ENCODE measurements around the gene CMTM2.

DNA sequence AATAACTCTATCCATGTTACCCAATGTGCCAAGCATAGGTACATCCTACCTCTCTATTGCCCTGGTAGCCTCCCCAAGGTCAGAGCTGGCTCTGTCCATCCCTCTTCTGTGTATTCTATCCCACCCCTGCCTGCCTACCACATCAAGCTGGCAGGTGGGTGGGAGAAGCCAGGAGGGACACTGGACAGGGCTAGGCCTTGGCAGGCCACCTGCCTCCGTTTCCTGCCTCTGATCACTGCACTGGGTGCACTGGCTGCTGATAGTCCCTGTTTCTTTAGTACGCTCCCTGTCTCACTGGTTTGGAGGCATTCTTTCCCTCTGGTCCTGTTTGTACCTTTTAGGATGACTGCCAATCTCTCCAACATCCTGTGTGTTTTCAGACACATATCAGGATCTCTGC lies 42.0 kb upstream of the CMTM2 start:
- TF ChIP-seq ETS2 (tag; IDR thresholded peaks at IDR 0.05; ENCODE audit: borderline replicate concordance, poor library complexity, severe bottlenecking), result no peak
- TF ChIP-seq POLR2A (conservative IDR thresholded peaks at IDR 0.05), result no peak
- no peak for TF ChIP-seq GATA2 (CRISPR knock-in tag; IDR thresholded peaks at IDR 0.05)
- TF ChIP-seq MYC (IDR thresholded peaks at IDR 0.05; ENCODE audit: low read depth, low read length), result no peak
- no peak for TF ChIP-seq MYC (CRISPR knock-in tag; IDR thresholded peaks at IDR 0.05; ENCODE audit: borderline replicate concordance, low read depth)
- no peak for TF ChIP-seq EZH2 (IDR thresholded peaks at IDR 0.05; ENCODE audit: borderline replicate concordance, low read depth, low read length)
- TF ChIP-seq, protein P1, sequence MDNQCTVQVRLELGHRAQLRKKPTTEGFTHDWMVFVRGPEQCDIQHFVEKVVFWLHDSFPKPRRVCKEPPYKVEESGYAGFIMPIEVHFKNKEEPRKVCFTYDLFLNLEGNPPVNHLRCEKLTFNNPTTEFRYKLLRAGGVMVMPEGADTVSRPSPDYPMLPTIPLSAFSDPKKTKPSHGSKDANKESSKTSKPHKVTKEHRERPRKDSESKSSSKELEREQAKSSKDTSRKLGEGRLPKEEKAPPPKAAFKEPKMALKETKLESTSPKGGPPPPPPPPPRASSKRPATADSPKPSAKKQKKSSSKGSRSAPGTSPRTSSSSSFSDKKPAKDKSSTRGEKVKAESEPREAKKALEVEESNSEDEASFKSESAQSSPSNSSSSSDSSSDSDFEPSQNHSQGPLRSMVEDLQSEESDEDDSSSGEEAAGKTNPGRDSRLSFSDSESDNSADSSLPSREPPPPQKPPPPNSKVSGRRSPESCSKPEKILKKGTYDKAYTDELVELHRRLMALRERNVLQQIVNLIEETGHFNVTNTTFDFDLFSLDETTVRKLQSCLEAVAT (IDR thresholded peaks at IDR 0.05), result no peak
- TF ChIP-seq, protein P2, sequence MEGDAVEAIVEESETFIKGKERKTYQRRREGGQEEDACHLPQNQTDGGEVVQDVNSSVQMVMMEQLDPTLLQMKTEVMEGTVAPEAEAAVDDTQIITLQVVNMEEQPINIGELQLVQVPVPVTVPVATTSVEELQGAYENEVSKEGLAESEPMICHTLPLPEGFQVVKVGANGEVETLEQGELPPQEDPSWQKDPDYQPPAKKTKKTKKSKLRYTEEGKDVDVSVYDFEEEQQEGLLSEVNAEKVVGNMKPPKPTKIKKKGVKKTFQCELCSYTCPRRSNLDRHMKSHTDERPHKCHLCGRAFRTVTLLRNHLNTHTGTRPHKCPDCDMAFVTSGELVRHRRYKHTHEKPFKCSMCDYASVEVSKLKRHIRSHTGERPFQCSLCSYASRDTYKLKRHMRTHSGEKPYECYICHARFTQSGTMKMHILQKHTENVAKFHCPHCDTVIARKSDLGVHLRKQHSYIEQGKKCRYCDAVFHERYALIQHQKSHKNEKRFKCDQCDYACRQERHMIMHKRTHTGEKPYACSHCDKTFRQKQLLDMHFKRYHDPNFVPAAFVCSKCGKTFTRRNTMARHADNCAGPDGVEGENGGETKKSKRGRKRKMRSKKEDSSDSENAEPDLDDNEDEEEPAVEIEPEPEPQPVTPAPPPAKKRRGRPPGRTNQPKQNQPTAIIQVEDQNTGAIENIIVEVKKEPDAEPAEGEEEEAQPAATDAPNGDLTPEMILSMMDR (IDR thresholded peaks at IDR 0.05 in 2 of 3, conservative IDR thresholded peaks at IDR 0.05 in 1 of 3; ENCODE audit: insufficient read depth in 2 of 3, low read depth in 1 of 3, low read length in 3 of 3), result no peak

All from K562 (cell line).